Measurements from ENCODE around the gene RNF25.

GRCh38 chr2:218717262-218717661 lies 45.5 kb upstream of the RNF25 start:
- TF ChIP-seq CTCF (IDR thresholded peaks at IDR 0.05) (no peak), POLR2A (IDR thresholded peaks at IDR 0.05) (no peak)

Data from uterus (tissue), 2 donors.